ENCODE data around the gene ZNF343.

- TF ChIP-seq POLR2A (IDR thresholded peaks at IDR 0.05; ENCODE audit: borderline replicate concordance, extremely low read depth, insufficient read depth, insufficient read length): no peak
- TF ChIP-seq, protein P1, sequence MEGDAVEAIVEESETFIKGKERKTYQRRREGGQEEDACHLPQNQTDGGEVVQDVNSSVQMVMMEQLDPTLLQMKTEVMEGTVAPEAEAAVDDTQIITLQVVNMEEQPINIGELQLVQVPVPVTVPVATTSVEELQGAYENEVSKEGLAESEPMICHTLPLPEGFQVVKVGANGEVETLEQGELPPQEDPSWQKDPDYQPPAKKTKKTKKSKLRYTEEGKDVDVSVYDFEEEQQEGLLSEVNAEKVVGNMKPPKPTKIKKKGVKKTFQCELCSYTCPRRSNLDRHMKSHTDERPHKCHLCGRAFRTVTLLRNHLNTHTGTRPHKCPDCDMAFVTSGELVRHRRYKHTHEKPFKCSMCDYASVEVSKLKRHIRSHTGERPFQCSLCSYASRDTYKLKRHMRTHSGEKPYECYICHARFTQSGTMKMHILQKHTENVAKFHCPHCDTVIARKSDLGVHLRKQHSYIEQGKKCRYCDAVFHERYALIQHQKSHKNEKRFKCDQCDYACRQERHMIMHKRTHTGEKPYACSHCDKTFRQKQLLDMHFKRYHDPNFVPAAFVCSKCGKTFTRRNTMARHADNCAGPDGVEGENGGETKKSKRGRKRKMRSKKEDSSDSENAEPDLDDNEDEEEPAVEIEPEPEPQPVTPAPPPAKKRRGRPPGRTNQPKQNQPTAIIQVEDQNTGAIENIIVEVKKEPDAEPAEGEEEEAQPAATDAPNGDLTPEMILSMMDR (IDR thresholded peaks at IDR 0.05 in 2 of 3, conservative IDR thresholded peaks at IDR 0.05 in 1 of 3; ENCODE audit: borderline replicate concordance in 1 of 3, insufficient read depth in 1 of 3, low read depth in 2 of 3, low read length in 2 of 3): no peak
- TF ChIP-seq EZH2phosphoT487 (IDR thresholded peaks at IDR 0.05; ENCODE audit: borderline replicate concordance): no peak
- TF ChIP-seq EZH2 (IDR thresholded peaks at IDR 0.05): no peak
- no peak for TF ChIP-seq ELF1 (IDR thresholded peaks at IDR 0.05; ENCODE audit: borderline replicate concordance, low read depth)
- TF ChIP-seq REST (IDR thresholded peaks at IDR 0.05; ENCODE audit: low read depth): no peak
- TF ChIP-seq SIN3A (IDR thresholded peaks at IDR 0.05; ENCODE audit: low read depth): no peak
- TF ChIP-seq, protein P2, sequence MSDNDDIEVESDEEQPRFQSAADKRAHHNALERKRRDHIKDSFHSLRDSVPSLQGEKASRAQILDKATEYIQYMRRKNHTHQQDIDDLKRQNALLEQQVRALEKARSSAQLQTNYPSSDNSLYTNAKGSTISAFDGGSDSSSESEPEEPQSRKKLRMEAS (IDR thresholded peaks at IDR 0.05): no peak
- no peak for TF ChIP-seq ATF3 (IDR thresholded peaks at IDR 0.05)
- TF ChIP-seq POLR2AphosphoS5 (IDR thresholded peaks at IDR 0.05; ENCODE audit: low read depth, low read length): no peak
- no peak for TF ChIP-seq ZBTB33 (IDR thresholded peaks at IDR 0.05; ENCODE audit: extremely low read depth, insufficient replicate concordance, low read length)
These were observed 28.4 kb upstream of the ZNF343 start for GRCh38 chr20:2537101-2537500.
